ENCODE results near the gene SLC26A11.
"Not testable (repeated sequence)": the region's sequence is repeated elsewhere in the genome, so short reads cannot be mapped to it uniquely, and the experiment has no call there.

Gene SLC26A11

GRCh38 chr17:80287038-80287437 is 66.8 kb downstream of the SLC26A11 start:
- DNase-seq, result no peak

GRCh38 chr17:80287806-80288567 is 67.8 kb downstream of the SLC26A11 start:
- no peak for DNase-seq

- no peak for DNase-seq
Observed at GRCh38 chr17:80289616-80290015, 69.4 kb downstream of the SLC26A11 start.

GRCh38 chr17:80290156-80290555 is 69.9 kb downstream of the SLC26A11 start:
- DNase-seq, result no peak

- no peak for DNase-seq
Observed at GRCh38 chr17:80291260-80291659, 71.0 kb downstream of the SLC26A11 start.

GRCh38 chr17:80291691-80292487 is 71.7 kb downstream of the SLC26A11 start:
- no peak for DNase-seq

GRCh38 chr17:80292521-80292971 is 72.3 kb downstream of the SLC26A11 start:
- no peak for DNase-seq

- no peak for DNase-seq
Observed at GRCh38 chr17:80294210-80294609, 74.0 kb downstream of the SLC26A11 start.

- DNase-seq, result no peak
Observed at GRCh38 chr17:80294653-80295052, 74.4 kb downstream of the SLC26A11 start.

- no peak for DNase-seq
Observed at GRCh38 chr17:80295146-80295545, 74.9 kb downstream of the SLC26A11 start.

GRCh38 chr17:80295559-80295958 is 75.3 kb downstream of the SLC26A11 start:
- no peak for DNase-seq

- no peak for DNase-seq
Observed at GRCh38 chr17:80296221-80296620, 76.0 kb downstream of the SLC26A11 start.

- DNase-seq, result no peak
Observed at GRCh38 chr17:80297996-80298560, 77.9 kb downstream of the SLC26A11 start.

GRCh38 chr17:80299350-80300100 is 79.3 kb downstream of the SLC26A11 start:
- not testable (repeated sequence) for DNase-seq

- DNase-seq, result not testable (repeated sequence)
Observed at GRCh38 chr17:80300756-80301155, 80.5 kb downstream of the SLC26A11 start.

Data from T-helper 2 cell (primary cell).